Right lobe of liver (tissue), 6 donors: ENCODE measurements around the gene MAP1LC3B. TPM values are rescaled to one million over a fixed set of nuclear protein-coding genes. Genes with fewer than 3 reads are reported as not detected.

Experiments used
- ATAC-seq, 4 donors: fragments of 200-7000 bp; cut with Tn5 transposase; one replicate each; pipeline ENCODE4 v1.9.1; 2020; ENCODE audit warnings: mild to moderate bottlenecking in 4 of 4, moderate library complexity in 4 of 4
- DNase-seq, 3 donors: peaks; one replicate each; pipeline ENCODE4 v3.0.0-alpha.2; 2020
- H3K27ac ChIP-seq, 3 donors: fragments of 200-600 bp; one replicate each; pipeline ENCODE4 v1.8.0; 2022
- H3K27me3 ChIP-seq, 2 donors: fragments of 200-600 bp; one replicate each; pipeline ENCODE4 v1.8.0; 2022
- H3K36me3 ChIP-seq, 4 donors: fragments of 200-600 bp; sonication (generic) in 1 of 4; one replicate each; pipeline versions ENCODE4 v1.5.1 to v1.8.0; 2017 to 2022; ENCODE audit warnings: control low read depth in 1 of 4
- H3K4me1 ChIP-seq, 4 donors: fragments of 200-600 bp; sonication (generic) in 1 of 4; one replicate each; pipeline versions ENCODE4 v1.5.1 to v1.8.0; 2017 to 2022; ENCODE audit warnings: control low read depth in 1 of 4
- H3K4me3 ChIP-seq, 3 donors: fragments of 200-600 bp; one replicate each; pipeline ENCODE4 v1.8.0; 2022
- H3K9me3 ChIP-seq, 4 donors: fragments of 200-600 bp; sonication (generic) in 1 of 4; one replicate each; pipeline versions ENCODE4 v1.5.1 to v1.8.0; 2017 to 2022; ENCODE audit warnings: control low read depth in 1 of 4
- CTCF ChIP-seq, 4 donors: fragments of 200-600 bp in 3 of 4; fragments of 450-650 bp in 1 of 4; IDR thresholded peaks; one replicate each; pipeline versions ENCODE4 v1.5.1 to v1.8.0; 2016 to 2022; ENCODE audit warnings: antibody characterized with exemption in 4 of 4, mild to moderate bottlenecking in 2 of 4
- POLR2A ChIP-seq: fragments of 450-650 bp; IDR thresholded peaks from one replicate; pipeline ENCODE4 v1.6.1; 2017; ENCODE audit warnings: antibody characterized with exemption, mild to moderate bottlenecking
- WGBS: methylation state at CpG from one replicate; pipeline ENCODE4 v1.1.6; 2018; ENCODE audit warnings: low coverage, low lambda C conversion rate; ENCODE audit not compliant: insufficient coverage; ENCODE audit errors: missing lambda C conversion rate; 5-methylcytosine and 5-hydroxymethylcytosine counted together
- intact Hi-C, 2 donors: fragments of 100-400 bp; cut with DNase I; formaldehyde crosslinking; loops; one replicate each; pipeline versions ENCODE4 v1.11.2 to v1.14.1; 2022
- total RNA-seq, 6 experiments: library from RNA; depleted of rRNA in 2 of 6; stranded (reverse); fragments of >200 nt in 2 of 6; fragmentation: NEBNext Ultra II Directional in 3 of 6; extraction: Animal tissue kit (Norgen Biotek cat#: 25700) in 3 of 6; gene quantifications; one replicate each; pipeline versions ENCODE4 v1.1.0 to v1.2.4, GENCODE V29; 2016 to 2023
- donor health status: DM: no; HTN: yes; CAD: no.
- donor health status: DM: no; HTN: no; CAD: no.
- donor health status: DM: no; HTN: no; CAD: no.
- donor health status: DM: no; HTN: yes; CAD: no.
- donor health status: DM: no; HTN: yes; CAD: no.

The MAP1LC3B gene
- total RNA-seq, 6 experiments from 2014 or later: 16.5 to 48.8 (median 25.6) TPM

- no peak for ATAC-seq
- peaks cover 0 to 7% (median 0%) of the 10 kb centered on the region in 4 donors for H3K4me1 ChIP-seq
- no peaks in the 10 kb centered on the region for H3K27me3 ChIP-seq
- no peak for TF ChIP-seq CTCF (IDR thresholded peaks at IDR 0.05)
- TF ChIP-seq POLR2A: no peak
- H3K36me3 ChIP-seq: peaks cover 0 to 33% (median 8%) of the 10 kb centered on the region in 4 donors
- H3K27ac ChIP-seq: no peak overlapping the region
- H3K4me3 ChIP-seq: no peak overlapping the region
- H3K9me3 ChIP-seq: no peaks in the 10 kb centered on the region
- WGBS: 73% methylated on average over 3 of the region's 7 CpGs
- intact Hi-C loops: no loop called here
- DNase-seq: no peak
Observed at GRCh38 chr16:87431926-87432325, 39.8 kb downstream of the MAP1LC3B start.

DNA sequence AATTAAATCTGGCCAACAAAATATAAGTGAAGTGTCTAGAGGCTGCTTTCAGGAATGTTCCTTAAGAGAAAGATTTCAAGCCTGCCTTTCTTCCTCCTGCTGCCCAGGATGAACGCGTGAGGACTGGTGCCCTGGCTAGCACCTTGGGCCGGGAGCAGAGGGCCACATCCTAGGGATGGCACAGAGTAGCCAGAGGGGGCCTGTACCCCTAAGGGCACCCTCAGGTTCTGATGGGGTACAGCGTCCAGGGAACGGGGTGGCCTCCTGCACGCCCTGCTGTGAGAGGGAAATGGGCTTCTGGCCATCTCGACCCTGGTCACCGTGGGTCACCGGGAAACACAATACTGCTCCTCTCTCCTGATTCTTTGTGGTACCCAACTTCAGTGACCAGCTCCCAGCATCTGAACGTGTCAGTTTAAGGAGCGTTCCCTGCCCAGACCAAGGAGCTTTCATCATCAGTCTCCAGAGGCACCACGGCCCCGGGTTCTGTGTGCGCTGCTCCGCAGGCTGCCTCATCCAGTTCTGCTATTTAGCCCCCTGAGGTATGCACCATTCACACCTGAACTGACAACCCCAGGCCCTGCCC lies 40.3 kb downstream of the MAP1LC3B start:
- Histone ChIP-seq H3K4me3 (no peak overlapping the region), H3K4me1 (peaks cover 0 to 7% (median 0%) of the 10 kb centered on the region in 4 donors), H3K27me3 (no peaks in the 10 kb centered on the region), H3K9me3 (no peaks in the 10 kb centered on the region), H3K36me3 (peaks cover 0 to 29% (median 8%) of the 10 kb centered on the region in 4 donors), H3K27ac (no peak overlapping the region)
- intact Hi-C loops: no loop called here
- WGBS: 87% methylated on average over 3 of the region's 15 CpGs
- TF ChIP-seq CTCF (IDR thresholded peaks at IDR 0.05) (no peak), POLR2A (no peak)
- no peak for ATAC-seq
- peak in 1 of 3 donors; percentile 11 for DNase-seq

DNA sequence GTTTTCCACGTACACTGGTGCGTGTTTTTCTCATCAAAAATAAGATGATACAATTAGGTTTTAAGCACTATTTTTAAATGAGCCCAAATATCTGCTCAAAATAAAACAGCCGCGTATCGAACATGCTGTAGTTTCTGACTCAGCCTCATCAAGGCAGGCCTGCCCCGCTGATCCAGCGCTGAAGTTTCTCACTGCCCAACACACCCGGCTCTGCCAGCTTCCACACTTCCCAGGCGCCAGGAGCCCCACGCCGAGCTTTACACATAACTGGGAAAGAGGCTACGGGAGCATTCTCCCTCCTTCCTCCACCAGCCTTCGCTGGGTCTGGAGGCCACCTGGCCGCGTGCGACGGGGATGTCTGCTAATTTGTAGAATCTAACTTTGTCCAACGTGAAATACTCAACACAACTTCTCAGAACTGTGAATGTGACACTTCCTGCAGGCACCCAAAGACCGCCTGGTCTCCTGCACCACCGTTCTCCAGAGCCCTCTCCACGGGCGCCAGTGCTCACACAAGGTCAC lies 42.1 kb downstream of the MAP1LC3B start:
- H3K4me1 ChIP-seq: peaks cover 0 to 7% (median 0%) of the 10 kb centered on the region in 4 donors
- intact Hi-C loops: no loop called here
- 94% methylated on average over 16 of the region's 22 CpGs for WGBS
- ATAC-seq (no peak), DNase-seq (no peak)
- H3K27ac ChIP-seq: no peak overlapping the region
- H3K9me3 ChIP-seq: no peaks in the 10 kb centered on the region
- TF ChIP-seq POLR2A: no peak
- no peak for TF ChIP-seq CTCF (IDR thresholded peaks at IDR 0.05)
- peaks cover 0 to 25% (median 8%) of the 10 kb centered on the region in 4 donors for H3K36me3 ChIP-seq
- H3K4me3 ChIP-seq: no peak overlapping the region
- H3K27me3 ChIP-seq: no peaks in the 10 kb centered on the region

- DNase-seq (peak in 1 of 3 donors; percentile 55), ATAC-seq (peak; percentile 49 to 71 (median 62))
- Histone ChIP-seq H3K27me3 (no peaks in the 10 kb centered on the region), H3K4me1 (peaks cover 0 to 14% (median 0%) of the 10 kb centered on the region in 4 donors), H3K4me3 (no peak overlapping the region), H3K9me3 (no peaks in the 10 kb centered on the region), H3K36me3 (peaks cover 0 to 12% (median 6%) of the 10 kb centered on the region in 4 donors), H3K27ac (no peak overlapping the region)
- 57% methylated on average over 8 of the region's 23 CpGs for WGBS
- intact Hi-C loops: no loop called here
- no peak for TF ChIP-seq POLR2A
- no peak for TF ChIP-seq CTCF (IDR thresholded peaks at IDR 0.05)
Observed at GRCh38 chr16:87435372-87436224, 43.5 kb downstream of the MAP1LC3B start.
